Measurements from ENCODE around the gene IFNL3. TPM values are rescaled to one million over a fixed set of nuclear protein-coding genes. Genes with fewer than 3 reads are reported as not detected.
"Not testable (repeated sequence)": the region's sequence is repeated elsewhere in the genome, so short reads cannot be mapped to it uniquely, and the experiment has no call there.

Gene IFNL3
- total RNA-seq (2013), result not detected
- polyA plus RNA-seq, result not detected
- not detected in 2 replicates for polyA minus RNA-seq
- 0 to 0.50 (median 0) reads per million in 11 experiments for total RNA-seq

- H3K27me3 Mint-ChIP-seq (ENCODE audit: low read depth in 3 of 3), result peaks cover 17 to 29% (median 24%) of the 10 kb centered on the region in 3 donors
- H3K4me1 Mint-ChIP-seq; H2AFZ ChIP-seq (ENCODE audit: insufficient read depth, low read depth, low read length, poor library complexity, severe bottlenecking); H3K79me2 ChIP-seq (ENCODE audit: insufficient read depth, low read length); H4K20me1 ChIP-seq (ENCODE audit: insufficient read depth, low read length); H3K4me3 Mint-ChIP-seq; H3K9ac ChIP-seq (ENCODE audit: insufficient read depth, low read length, poor library complexity, severe bottlenecking); H3K9me3 ChIP-seq (replicated peaks in 1 of 2; ENCODE audit: control insufficient read depth in 1 of 2, insufficient read depth in 1 of 2, low read length in 2 of 2); H3K4me1 ChIP-seq (ENCODE audit: control insufficient read depth in 1 of 2, insufficient read depth in 2 of 2, low read length in 2 of 2); intact Hi-C loops (cut with micrococcal nuclease); H3K27ac ChIP-seq (ENCODE audit: low read depth in 1 of 2, low read length in 2 of 2); H3K9me3 Mint-ChIP-seq; H3K27ac Mint-ChIP-seq; DNase-seq; H3K36me3 ChIP-seq (replicated peaks in 1 of 2; ENCODE audit: control insufficient read depth in 1 of 2, insufficient read depth in 2 of 2, low read length in 2 of 2); H3K36me3 Mint-ChIP-seq; H3K4me2 ChIP-seq (replicated peaks; ENCODE audit: extremely low read depth, low read length, poor library complexity, severe bottlenecking); H3K4me3 ChIP-seq (replicated peaks in 1 of 3; ENCODE audit: low read depth in 2 of 3, low read length in 3 of 3): not testable (repeated sequence)
- peaks cover 2 to 24% of the 10 kb centered on the region in 2 donors for H3K27me3 ChIP-seq (ENCODE audit: control insufficient read depth in 2 of 2, insufficient read depth in 2 of 2, low read length in 2 of 2)
- 96% methylated on average over 6 of the region's 12 CpGs for WGBS (ENCODE audit: insufficient coverage)
These were observed at the start of gene IFNL3 for GRCh38 chr19:39244410-39245100. IFNL3 (minus strand) TSS chr19:39245006; CDS start chr19:39244967, 39 bp downstream.

GRCh38 chr19:39293394-39293793 lies 48.6 kb upstream of the IFNL3 start:
- Mint-ChIP-seq H3K27ac (no peak overlapping the region), H3K4me1 (no peaks in the 10 kb centered on the region), H3K27me3 (ENCODE audit: low read depth in 3 of 3) (peaks cover 5 to 10% (median 7%) of the 10 kb centered on the region in 3 donors), H3K36me3 (no peaks in the 10 kb centered on the region), H3K4me3 (no peak overlapping the region), H3K9me3 (peaks cover 0 to 2% (median 0%) of the 10 kb centered on the region in 7 donors)
- H4K20me1 ChIP-seq (ENCODE audit: insufficient read depth, low read length), result no peaks in the 10 kb centered on the region
- H3K27me3 ChIP-seq (ENCODE audit: control insufficient read depth in 2 of 2, insufficient read depth in 2 of 2, low read length in 2 of 2), result no peaks in the 10 kb centered on the region
- H3K4me1 ChIP-seq (ENCODE audit: control insufficient read depth in 1 of 2, insufficient read depth in 2 of 2, low read length in 2 of 2), result no peaks in the 10 kb centered on the region
- intact Hi-C loops (cut with micrococcal nuclease), result no loop called here
- no peak overlapping the region for H2AFZ ChIP-seq (ENCODE audit: insufficient read depth, low read depth, low read length, poor library complexity, severe bottlenecking)
- no peak for DNase-seq
- no peaks in the 10 kb centered on the region for H3K79me2 ChIP-seq (ENCODE audit: insufficient read depth, low read length)
- H3K9me3 ChIP-seq (replicated peaks in 1 of 2; ENCODE audit: control insufficient read depth in 1 of 2, insufficient read depth in 1 of 2, low read length in 2 of 2), result no peaks in the 10 kb centered on the region
- H3K4me2 ChIP-seq (replicated peaks; ENCODE audit: extremely low read depth, low read length, poor library complexity, severe bottlenecking), result no peak overlapping the region
- 96% methylated on average over 4 of the region's 4 CpGs for WGBS (ENCODE audit: insufficient coverage)
- H3K4me3 ChIP-seq (replicated peaks in 1 of 3; ENCODE audit: low read depth in 2 of 3, low read length in 3 of 3), result no peak overlapping the region
- no peak for TF ChIP-seq CTCF (IDR thresholded peaks at IDR 0.05)
- H3K9ac ChIP-seq (ENCODE audit: insufficient read depth, low read length, poor library complexity, severe bottlenecking), result no peak overlapping the region
- H3K27ac ChIP-seq (ENCODE audit: low read depth in 1 of 2, low read length in 2 of 2), result no peak overlapping the region
- no peaks in the 10 kb centered on the region for H3K36me3 ChIP-seq (replicated peaks in 1 of 2; ENCODE audit: control insufficient read depth in 1 of 2, insufficient read depth in 2 of 2, low read length in 2 of 2)

Measured in CD14-positive monocyte (primary cell).